Left ventricle myocardium inferior (tissue), 1 donor: ENCODE measurements around the gene SH2B2. TPM values are rescaled to one million over a fixed set of nuclear protein-coding genes. Genes with fewer than 3 reads are reported as not detected.

Source experiments
- DNase-seq: peaks from one replicate; pipeline ENCODE4 v3.0.0-alpha.2; 2020
- H3K27ac ChIP-seq: fragments of 200-600 bp; replicated peaks from 2 replicates; pipeline ENCODE4 v1.8.0; 2021
- H3K27me3 ChIP-seq: fragments of 200-600 bp; 2 replicates; pipeline ENCODE4 v1.8.0; 2021; ENCODE audit warnings: low read depth
- H3K36me3 ChIP-seq: fragments of 200-600 bp; 2 replicates; pipeline ENCODE4 v1.8.0; 2021
- H3K4me1 ChIP-seq: fragments of 200-600 bp; 2 replicates; pipeline ENCODE4 v1.8.0; 2021
- H3K4me3 ChIP-seq: fragments of 200-600 bp; 2 replicates; pipeline ENCODE4 v1.8.0; 2021; ENCODE audit warnings: mild to moderate bottlenecking, moderate library complexity
- H3K9me3 ChIP-seq: fragments of 200-600 bp; replicated peaks from 2 replicates; pipeline ENCODE4 v1.8.0; 2021
- CTCF ChIP-seq: fragments of 200-600 bp; IDR thresholded peaks from 2 replicates; pipeline ENCODE4 v1.8.0; 2021; ENCODE audit warnings: antibody characterized with exemption, mild to moderate bottlenecking, borderline replicate concordance
- intact Hi-C: fragments of 100-400 bp; cut with micrococcal nuclease; formaldehyde crosslinking; loops from one replicate; pipeline ENCODE4 v1.11.0; 2022
- total RNA-seq: library from RNA; stranded (reverse); fragmentation: NEBNext Ultra II Directional; extraction: Animal tissue kit (Norgen Biotek cat#: 25700); gene quantifications from one replicate; pipeline ENCODE4 v1.2.1, GENCODE V29; 2021
- donor health status: DM: no; HTN: yes; CAD: no; lungs with severe emphysema.

The SH2B2 gene
- total RNA-seq, 1 donor from 2014 or later, result 1.0 TPM

GRCh38 chr7:102273749-102274712, 12.6 kb upstream of the SH2B2 start:
- Histone ChIP-seq H3K27me3 (no peaks in the 10 kb centered on the region), H3K27ac (no peak overlapping the region), H3K4me1 (no peaks in the 10 kb centered on the region), H3K9me3 (no peaks in the 10 kb centered on the region), H3K4me3 (no peak overlapping the region), H3K36me3 (peaks cover 3% of the 10 kb centered on the region)
- DNase-seq, result no peak
- intact Hi-C loops, result loop anchor here (5.0 to 10.0 kb wide), 2 partner anchors 589 to 732 kb away; no protein-coding TSS in a partner anchor
- TF ChIP-seq CTCF, result no peak

- DNase-seq, result no peak
- Histone ChIP-seq H3K4me3 (no peak overlapping the region), H3K27ac (no peak overlapping the region), H3K4me1 (no peaks in the 10 kb centered on the region), H3K9me3 (no peaks in the 10 kb centered on the region), H3K27me3 (no peaks in the 10 kb centered on the region), H3K36me3 (peaks cover 3% of the 10 kb centered on the region)
- intact Hi-C loops, result loop anchor here (10.0 kb wide), 1 partner anchor 590 kb away; no protein-coding TSS in a partner anchor
- no peak for TF ChIP-seq CTCF
Observed at GRCh38 chr7:102275123-102275703, 11.5 kb upstream of the SH2B2 start.

GRCh38 chr7:102277901-102278300, 8.8 kb upstream of the SH2B2 start:
- intact Hi-C loops, result loop anchor here (10.0 kb wide), 1 partner anchor 593 kb away; no protein-coding TSS in a partner anchor
- Histone ChIP-seq H3K4me3 (no peak overlapping the region), H3K36me3 (peaks cover 3% of the 10 kb centered on the region), H3K9me3 (no peaks in the 10 kb centered on the region), H3K4me1 (no peaks in the 10 kb centered on the region), H3K27me3 (no peaks in the 10 kb centered on the region), H3K27ac (no peak overlapping the region)
- no peak for DNase-seq
- no peak for TF ChIP-seq CTCF

GRCh38 chr7:102279537-102280400, 6.9 kb upstream of the SH2B2 start:
- intact Hi-C loops, result loop anchor here (5.0 to 10.0 kb wide), 2 partner anchors 113 to 595 kb away; no protein-coding TSS in a partner anchor

More at GRCh38 chr7:102279537-102280400, 6.9 kb upstream of the SH2B2 start:
- TF ChIP-seq CTCF, result peak; percentile 83
- no peak overlapping the region for H3K27ac ChIP-seq
- H3K27me3 ChIP-seq, result no peaks in the 10 kb centered on the region
- H3K4me3 ChIP-seq, result no peak overlapping the region
- peaks cover 2% of the 10 kb centered on the region for H3K4me1 ChIP-seq
- peak; percentile 29 for DNase-seq
- H3K36me3 ChIP-seq, result no peaks in the 10 kb centered on the region
- H3K9me3 ChIP-seq, result no peaks in the 10 kb centered on the region
